ENCODE data around the gene EFL1.

The EFL1 gene

GRCh38 chr15:82133251-82133650, 129.3 kb downstream of the EFL1 start:
- H2BK15ac ChIP-seq (ENCODE audit: low read depth, poor library complexity, severe bottlenecking), result no peak overlapping the region
- no peak overlapping the region for H2BK5ac ChIP-seq (ENCODE audit: low read depth, low read length, poor library complexity, severe bottlenecking)

GRCh38 chr15:82132742-82133141, 129.8 kb downstream of the EFL1 start:
- H3K36me3 ChIP-seq (ENCODE audit: control insufficient read depth in 1 of 2, insufficient read depth in 2 of 2, low read depth in 1 of 2, low read length in 2 of 2), result peaks cover 0 to 28% of the 10 kb centered on the region in 2 experiments
- no peaks in the 10 kb centered on the region for H3K27me3 ChIP-seq (ENCODE audit: control insufficient read depth in 1 of 2, insufficient read depth in 1 of 2, low read length in 2 of 2)
- no peak overlapping the region for H3K4me3 ChIP-seq (ENCODE audit: insufficient read depth in 1 of 2, low read depth in 1 of 2, low read length in 2 of 2)
- H2BK15ac ChIP-seq (ENCODE audit: low read depth, poor library complexity, severe bottlenecking), result no peak overlapping the region
- no peak overlapping the region for H2AK5ac ChIP-seq (ENCODE audit: low read length, severe bottlenecking)
- no peaks in the 10 kb centered on the region for H3K9me3 ChIP-seq (ENCODE audit: control insufficient read depth, low read length)
- no peak overlapping the region for H3K18ac ChIP-seq (ENCODE audit: low read depth in 1 of 2, low read length in 2 of 2)
- no peaks in the 10 kb centered on the region for H3K79me1 ChIP-seq (replicated peaks; ENCODE audit: low read length, poor library complexity, severe bottlenecking)
- H2BK12ac ChIP-seq (ENCODE audit: low read length in 2 of 2), result no peak overlapping the region
- H3K4ac ChIP-seq (ENCODE audit: low read depth in 1 of 2, low read length in 2 of 2), result no peak overlapping the region
- H3K23ac ChIP-seq (ENCODE audit: low read length in 2 of 2), result no peak overlapping the region
- H2BK5ac ChIP-seq (ENCODE audit: low read depth, low read length, poor library complexity, severe bottlenecking), result no peak overlapping the region
- H4K91ac ChIP-seq (ENCODE audit: low read length), result no peak overlapping the region
- H3K14ac ChIP-seq (ENCODE audit: low read length in 2 of 2), result no peak overlapping the region
- H2BK120ac ChIP-seq (ENCODE audit: low read depth, low read length), result no peak overlapping the region
- H4K8ac ChIP-seq (ENCODE audit: low read length), result peak overlapping the region; percentile 66
- peaks cover 11% of the 10 kb centered on the region for H3K4me1 ChIP-seq (ENCODE audit: control insufficient read depth, insufficient read depth, low read depth, low read length)
- peak; percentile 59 for DNase-seq
- no peak overlapping the region for H2AFZ ChIP-seq (ENCODE audit: low read depth, low read length)
- 47% methylated on average over 2 of the region's 2 CpGs for WGBS
- no peak overlapping the region for H3K4me2 ChIP-seq (ENCODE audit: low read length, poor library complexity, severe bottlenecking)
- no peak overlapping the region for H3K9ac ChIP-seq (ENCODE audit: low read length)
- peak overlapping the region; percentile 30 for H3K27ac ChIP-seq (ENCODE audit: low read length, poor library complexity, severe bottlenecking)

More at GRCh38 chr15:82133251-82133650, 129.3 kb downstream of the EFL1 start:
- H3K4me3 ChIP-seq (ENCODE audit: insufficient read depth in 1 of 2, low read depth in 1 of 2, low read length in 2 of 2), result no peak overlapping the region
- DNase-seq, result no peak
- H3K9me3 ChIP-seq (ENCODE audit: control insufficient read depth, low read length), result no peaks in the 10 kb centered on the region
- no peaks in the 10 kb centered on the region for H3K79me1 ChIP-seq (replicated peaks; ENCODE audit: low read length, poor library complexity, severe bottlenecking)
- H2BK12ac ChIP-seq (ENCODE audit: low read length in 2 of 2), result no peak overlapping the region
- H4K8ac ChIP-seq (ENCODE audit: low read length), result no peak overlapping the region
- H2AFZ ChIP-seq (ENCODE audit: low read depth, low read length), result no peak overlapping the region
- H3K36me3 ChIP-seq (ENCODE audit: control insufficient read depth in 1 of 2, insufficient read depth in 2 of 2, low read depth in 1 of 2, low read length in 2 of 2), result peaks cover 0 to 31% of the 10 kb centered on the region in 2 experiments
- H3K4me2 ChIP-seq (ENCODE audit: low read length, poor library complexity, severe bottlenecking), result no peak overlapping the region
- no peak overlapping the region for H3K14ac ChIP-seq (ENCODE audit: low read length in 2 of 2)
- H4K91ac ChIP-seq (ENCODE audit: low read length), result no peak overlapping the region
- H3K27ac ChIP-seq (ENCODE audit: low read length, poor library complexity, severe bottlenecking), result no peak overlapping the region
- no peaks in the 10 kb centered on the region for H3K27me3 ChIP-seq (ENCODE audit: control insufficient read depth in 1 of 2, insufficient read depth in 1 of 2, low read length in 2 of 2)
- H3K18ac ChIP-seq (ENCODE audit: low read depth in 1 of 2, low read length in 2 of 2), result no peak overlapping the region
- no CpG with 5 or more reads among the region's 1 CpG for WGBS
- H3K9ac ChIP-seq (ENCODE audit: low read length), result no peak overlapping the region
- no peak overlapping the region for H2AK5ac ChIP-seq (ENCODE audit: low read length, severe bottlenecking)
- no peak overlapping the region for H3K23ac ChIP-seq (ENCODE audit: low read length in 2 of 2)
- peaks cover 10% of the 10 kb centered on the region for H3K4me1 ChIP-seq (ENCODE audit: control insufficient read depth, insufficient read depth, low read depth, low read length)
- H3K4ac ChIP-seq (ENCODE audit: low read depth in 1 of 2, low read length in 2 of 2), result no peak overlapping the region
- no peak overlapping the region for H2BK120ac ChIP-seq (ENCODE audit: low read depth, low read length)

GRCh38 chr15:82132096-82132495, 130.4 kb downstream of the EFL1 start:
- H3K27me3 ChIP-seq (ENCODE audit: control insufficient read depth in 1 of 2, insufficient read depth in 1 of 2, low read length in 2 of 2), result no peaks in the 10 kb centered on the region
- no peak overlapping the region for H3K14ac ChIP-seq (ENCODE audit: low read length in 2 of 2)
- no peak overlapping the region for H3K18ac ChIP-seq (ENCODE audit: low read depth in 1 of 2, low read length in 2 of 2)
- H4K91ac ChIP-seq (ENCODE audit: low read length), result no peak overlapping the region
- H2BK5ac ChIP-seq (ENCODE audit: low read depth, low read length, poor library complexity, severe bottlenecking), result no peak overlapping the region
- H3K36me3 ChIP-seq (ENCODE audit: control insufficient read depth in 1 of 2, insufficient read depth in 2 of 2, low read depth in 1 of 2, low read length in 2 of 2), result peaks cover 0 to 25% of the 10 kb centered on the region in 2 experiments
- H3K4me2 ChIP-seq (ENCODE audit: low read length, poor library complexity, severe bottlenecking), result no peak overlapping the region
- peak overlapping the region; percentile 30 for H3K27ac ChIP-seq (ENCODE audit: low read length, poor library complexity, severe bottlenecking)
- peak overlapping the region in 1 of 2 experiments; percentile 29 for H2BK12ac ChIP-seq (ENCODE audit: low read length in 2 of 2)
- H4K8ac ChIP-seq (ENCODE audit: low read length), result no peak overlapping the region
- H2BK120ac ChIP-seq (ENCODE audit: low read depth, low read length), result no peak overlapping the region
- no peaks in the 10 kb centered on the region for H3K9me3 ChIP-seq (ENCODE audit: control insufficient read depth, low read length)
- no peaks in the 10 kb centered on the region for H3K79me1 ChIP-seq (replicated peaks; ENCODE audit: low read length, poor library complexity, severe bottlenecking)
- H2BK15ac ChIP-seq (ENCODE audit: low read depth, poor library complexity, severe bottlenecking), result no peak overlapping the region
- H2AK5ac ChIP-seq (ENCODE audit: low read length, severe bottlenecking), result peak overlapping the region; percentile 13
- DNase-seq, result no peak
- H3K4ac ChIP-seq (ENCODE audit: low read depth in 1 of 2, low read length in 2 of 2), result no peak overlapping the region
- no peak overlapping the region for H3K23ac ChIP-seq (ENCODE audit: low read length in 2 of 2)
- peaks cover 11% of the 10 kb centered on the region for H3K4me1 ChIP-seq (ENCODE audit: control insufficient read depth, insufficient read depth, low read depth, low read length)
- WGBS, result 88% methylated on average over 6 of the region's 6 CpGs
- no peak overlapping the region for H3K9ac ChIP-seq (ENCODE audit: low read length)
- H3K4me3 ChIP-seq (ENCODE audit: insufficient read depth in 1 of 2, low read depth in 1 of 2, low read length in 2 of 2), result no peak overlapping the region
- no peak overlapping the region for H2AFZ ChIP-seq (ENCODE audit: low read depth, low read length)

GRCh38 chr15:82130248-82130647, 132.3 kb downstream of the EFL1 start:
- Histone ChIP-seq H3K27me3 (ENCODE audit: control insufficient read depth in 1 of 2, insufficient read depth in 1 of 2, low read length in 2 of 2) (no peaks in the 10 kb centered on the region), H3K14ac (ENCODE audit: low read length in 2 of 2) (no peak overlapping the region), H2AFZ (ENCODE audit: low read depth, low read length) (no peak overlapping the region), H2AK5ac (ENCODE audit: low read length, severe bottlenecking) (peak overlapping the region; percentile 31), H2BK12ac (ENCODE audit: low read length in 2 of 2) (no peak overlapping the region), H2BK120ac (ENCODE audit: low read depth, low read length) (no peak overlapping the region), H4K8ac (ENCODE audit: low read length) (no peak overlapping the region), H2BK5ac (ENCODE audit: low read depth, low read length, poor library complexity, severe bottlenecking) (no peak overlapping the region), H3K23ac (ENCODE audit: low read length in 2 of 2) (no peak overlapping the region), H3K9me3 (ENCODE audit: control insufficient read depth, low read length) (no peaks in the 10 kb centered on the region), H3K79me1 (replicated peaks; ENCODE audit: low read length, poor library complexity, severe bottlenecking) (no peaks in the 10 kb centered on the region), H2BK15ac (ENCODE audit: low read depth, poor library complexity, severe bottlenecking) (no peak overlapping the region), H3K9ac (ENCODE audit: low read length) (peak overlapping the region; percentile 27), H3K4me1 (ENCODE audit: control insufficient read depth, insufficient read depth, low read depth, low read length) (peaks cover 11% of the 10 kb centered on the region), H3K4me3 (ENCODE audit: insufficient read depth in 1 of 2, low read depth in 1 of 2, low read length in 2 of 2) (no peak overlapping the region), H3K18ac (ENCODE audit: low read depth in 1 of 2, low read length in 2 of 2) (no peak overlapping the region), H3K36me3 (ENCODE audit: control insufficient read depth in 1 of 2, insufficient read depth in 2 of 2, low read depth in 1 of 2, low read length in 2 of 2) (peaks cover 2 to 21% of the 10 kb centered on the region in 2 experiments), H3K4ac (ENCODE audit: low read depth in 1 of 2, low read length in 2 of 2) (no peak overlapping the region), H3K4me2 (ENCODE audit: low read length, poor library complexity, severe bottlenecking) (no peak overlapping the region), H3K27ac (ENCODE audit: low read length, poor library complexity, severe bottlenecking) (no peak overlapping the region), H4K91ac (ENCODE audit: low read length) (no peak overlapping the region)
- DNase-seq, result no peak
- 100% methylated on average over 4 of the region's 4 CpGs for WGBS
